ENCODE results near the gene SRM. TPM values are rescaled to one million over a fixed set of nuclear protein-coding genes. Genes with fewer than 3 reads are reported as not detected.
"Not testable (repeated sequence)": the region's sequence is repeated elsewhere in the genome, so short reads cannot be mapped to it uniquely, and the experiment has no call there.

The SRM gene
- 10 to 100 TPM; 21.7 to 79.8 (median 40.6) TPM for total RNA-seq

DNA sequence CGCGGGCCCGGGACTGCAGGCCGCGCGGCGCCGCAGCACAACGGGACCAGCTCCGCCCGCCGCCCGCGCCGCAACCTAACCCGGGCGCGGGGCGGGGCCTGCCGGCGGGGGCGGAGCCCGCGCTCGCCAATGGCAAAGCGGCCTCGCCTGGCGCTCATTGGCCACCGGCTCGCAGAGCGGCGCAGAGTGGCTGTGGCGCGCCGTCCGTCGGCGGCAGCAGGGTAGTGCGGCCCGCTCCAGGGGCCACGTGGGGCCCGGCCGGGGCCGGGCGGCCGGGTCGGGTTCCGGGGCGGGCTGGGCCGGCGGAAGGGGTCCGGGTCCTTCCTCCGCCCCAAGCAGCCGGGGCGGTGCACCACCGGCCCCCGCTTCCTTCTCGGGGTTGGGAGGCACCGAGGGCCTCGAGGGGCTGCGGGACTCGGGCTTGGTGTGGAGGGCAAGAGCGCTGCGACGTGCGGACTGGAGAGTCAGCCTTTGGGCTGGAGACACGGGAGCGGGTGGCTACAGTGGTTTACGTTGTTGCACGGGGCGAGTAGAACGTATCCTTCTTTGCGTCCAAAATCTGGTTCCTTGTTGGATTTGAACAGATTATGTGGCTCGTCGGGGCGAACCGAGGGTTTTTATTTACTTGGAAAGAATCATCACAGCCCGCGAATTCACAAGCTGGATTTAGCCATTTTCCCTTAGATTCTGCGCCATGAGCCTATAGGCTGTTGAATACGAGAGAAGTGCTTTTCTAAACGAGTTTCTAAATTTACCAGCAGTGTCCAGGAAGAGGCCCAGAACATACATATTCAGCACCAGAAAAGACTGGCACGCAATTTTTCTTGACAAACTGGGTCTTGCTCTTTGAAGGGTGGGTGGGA, at the start of gene SRM:
TSS of gene SRM (minus strand) at position 51 of the 863 bp plus-strand sequence. CDS start 75 bp downstream, outside the sequence.
- Histone ChIP-seq H3K9me3 (no peaks in the 10 kb centered on the region), H3K4me3 (peak within 1 kb of the TSS; percentile 70 to 99 (median 88)), H3K27ac (peak within 1 kb of the TSS; percentile 71 to 85 (median 81)), H3K27me3 (no peaks in the 10 kb centered on the region), H3K4me1 (peaks cover 12 to 38% (median 16%) of the 10 kb centered on the region in 3 donors), H3K36me3 (peaks cover 9 to 56% (median 17%) of the 10 kb centered on the region in 3 donors)
- TF ChIP-seq, protein P1, sequence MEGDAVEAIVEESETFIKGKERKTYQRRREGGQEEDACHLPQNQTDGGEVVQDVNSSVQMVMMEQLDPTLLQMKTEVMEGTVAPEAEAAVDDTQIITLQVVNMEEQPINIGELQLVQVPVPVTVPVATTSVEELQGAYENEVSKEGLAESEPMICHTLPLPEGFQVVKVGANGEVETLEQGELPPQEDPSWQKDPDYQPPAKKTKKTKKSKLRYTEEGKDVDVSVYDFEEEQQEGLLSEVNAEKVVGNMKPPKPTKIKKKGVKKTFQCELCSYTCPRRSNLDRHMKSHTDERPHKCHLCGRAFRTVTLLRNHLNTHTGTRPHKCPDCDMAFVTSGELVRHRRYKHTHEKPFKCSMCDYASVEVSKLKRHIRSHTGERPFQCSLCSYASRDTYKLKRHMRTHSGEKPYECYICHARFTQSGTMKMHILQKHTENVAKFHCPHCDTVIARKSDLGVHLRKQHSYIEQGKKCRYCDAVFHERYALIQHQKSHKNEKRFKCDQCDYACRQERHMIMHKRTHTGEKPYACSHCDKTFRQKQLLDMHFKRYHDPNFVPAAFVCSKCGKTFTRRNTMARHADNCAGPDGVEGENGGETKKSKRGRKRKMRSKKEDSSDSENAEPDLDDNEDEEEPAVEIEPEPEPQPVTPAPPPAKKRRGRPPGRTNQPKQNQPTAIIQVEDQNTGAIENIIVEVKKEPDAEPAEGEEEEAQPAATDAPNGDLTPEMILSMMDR (IDR thresholded peaks at IDR 0.05): peak; percentile 18 to 81 (median 68)
- TF ChIP-seq POLR2A (IDR thresholded peaks at IDR 0.05): peak in 2 of 4 donors; percentile 66 to 77
- intact Hi-C loops (cut with DNase I): no loop called here
- DNase-seq: peak; percentile 27
- WGBS, 2 donors: 0% methylated on average over 13 to 20 of the region's 83 CpGs

DNA sequence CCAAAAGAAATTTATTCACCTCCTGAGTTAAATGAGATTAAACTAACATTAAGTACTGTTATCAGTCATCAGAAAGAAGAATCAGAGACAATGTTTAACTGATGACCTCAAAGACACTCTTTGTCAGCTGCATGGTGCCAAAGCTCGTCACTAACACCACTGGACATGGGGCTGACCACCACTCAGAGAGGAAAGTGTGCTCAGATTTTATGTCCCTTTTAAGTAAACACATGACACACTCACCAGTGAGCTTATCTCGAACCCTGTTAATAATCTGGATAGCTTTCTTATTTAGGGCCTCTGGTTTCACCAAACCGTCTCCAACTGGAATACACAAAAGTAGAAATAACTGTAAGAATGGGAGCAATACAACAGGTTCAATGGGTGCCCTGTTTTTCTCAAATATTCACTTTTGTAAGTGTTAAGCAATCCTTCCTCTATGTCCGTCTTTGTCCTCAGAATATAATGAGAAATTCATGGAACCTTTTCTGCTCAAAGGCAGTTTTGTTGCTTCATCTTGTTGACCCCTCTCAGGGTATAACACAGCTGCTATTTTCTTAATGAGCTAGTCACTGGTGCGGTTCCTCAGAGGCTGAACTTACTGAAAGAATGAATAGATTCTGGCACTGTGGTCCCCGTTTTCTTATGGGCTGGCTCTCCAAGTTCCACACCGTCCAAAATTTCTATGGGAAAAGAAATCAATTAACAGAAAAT, 49.4 kb upstream of the SRM start:
- Histone ChIP-seq H3K27me3 (no peaks in the 10 kb centered on the region), H3K36me3 (peaks cover 15 to 94% (median 45%) of the 10 kb centered on the region in 3 donors), H3K27ac (no peak overlapping the region), H3K4me3 (no peak overlapping the region), H3K4me1 (no peaks in the 10 kb centered on the region), H3K9me3 (no peaks in the 10 kb centered on the region)
- intact Hi-C loops (cut with DNase I): no loop called here
- TF ChIP-seq POLR2A (IDR thresholded peaks at IDR 0.05): no peak
- TF ChIP-seq, protein P1 (IDR thresholded peaks at IDR 0.05): no peak
- no peak for DNase-seq
- WGBS, 2 donors: 82 to 85% methylated on average over 7 of the region's 7 CpGs

DNA sequence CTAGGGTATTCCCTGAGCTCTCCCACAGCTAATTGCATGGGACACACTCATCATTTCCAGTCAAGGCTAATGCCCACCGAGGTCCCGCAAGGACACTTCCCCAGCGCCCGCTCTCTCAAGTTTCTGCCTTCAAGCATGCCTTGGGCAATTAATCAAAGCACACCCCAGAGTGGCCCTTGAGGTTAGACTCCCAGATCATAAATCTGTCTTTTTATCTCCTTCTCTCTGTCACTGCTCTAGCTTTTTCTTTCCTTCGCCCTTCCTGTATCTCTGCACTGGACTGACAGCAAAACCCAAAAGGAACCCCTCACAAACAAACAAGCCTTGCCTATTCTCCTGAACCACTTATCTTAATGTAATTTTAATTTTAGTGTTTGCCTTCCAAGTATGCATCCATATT, 47.8 kb upstream of the SRM start:
- H3K36me3 ChIP-seq: peaks cover 8 to 78% (median 30%) of the 10 kb centered on the region in 3 donors

DNA sequence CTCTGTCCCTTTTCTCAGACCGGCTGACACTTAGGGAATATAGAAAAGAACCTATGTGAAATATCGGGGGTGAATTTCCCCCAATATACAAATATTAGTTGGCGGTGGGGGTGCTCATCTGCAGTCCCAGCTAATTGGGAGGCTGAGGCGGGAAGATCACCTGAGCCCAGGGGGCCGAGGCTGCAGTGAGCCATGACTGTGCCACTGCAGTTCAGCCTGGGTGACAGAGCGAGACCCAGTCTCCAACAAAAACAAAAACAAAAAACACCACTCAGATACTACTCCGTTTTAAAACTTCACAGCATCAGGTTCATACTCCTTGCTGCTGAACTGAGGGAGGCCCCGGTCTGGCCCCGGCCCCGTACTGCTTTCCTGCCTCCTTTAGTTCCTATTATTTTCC, 45.8 kb upstream of the SRM start:
- intact Hi-C loops (cut with DNase I): no loop called here
- no peaks in the 10 kb centered on the region for H3K27me3 ChIP-seq
- H3K4me1 ChIP-seq: no peaks in the 10 kb centered on the region
- no peaks in the 10 kb centered on the region for H3K9me3 ChIP-seq
- 91% methylated on average over 10 of the region's 10 CpGs for WGBS, 2 donors
- H3K27ac ChIP-seq: no peak overlapping the region
- H3K4me3 ChIP-seq: no peak overlapping the region
- no peak for DNase-seq
- TF ChIP-seq POLR2A (IDR thresholded peaks at IDR 0.05): no peak
- TF ChIP-seq, protein P1 (IDR thresholded peaks at IDR 0.05): no peak
- peaks cover 8 to 58% (median 17%) of the 10 kb centered on the region in 3 donors for H3K36me3 ChIP-seq

More for the DNA sequence above, 47.8 kb upstream of the SRM start:
- Histone ChIP-seq H3K27ac (no peak overlapping the region), H3K4me1 (no peaks in the 10 kb centered on the region), H3K9me3 (no peaks in the 10 kb centered on the region), H3K4me3 (no peak overlapping the region), H3K27me3 (no peaks in the 10 kb centered on the region)
- no peak for TF ChIP-seq POLR2A (IDR thresholded peaks at IDR 0.05)
- TF ChIP-seq, protein P1 (IDR thresholded peaks at IDR 0.05): no peak
- DNase-seq: no peak
- WGBS, 2 donors: 65 to 95% methylated on average over 5 of the region's 5 CpGs
- intact Hi-C loops (cut with DNase I): no loop called here

DNA sequence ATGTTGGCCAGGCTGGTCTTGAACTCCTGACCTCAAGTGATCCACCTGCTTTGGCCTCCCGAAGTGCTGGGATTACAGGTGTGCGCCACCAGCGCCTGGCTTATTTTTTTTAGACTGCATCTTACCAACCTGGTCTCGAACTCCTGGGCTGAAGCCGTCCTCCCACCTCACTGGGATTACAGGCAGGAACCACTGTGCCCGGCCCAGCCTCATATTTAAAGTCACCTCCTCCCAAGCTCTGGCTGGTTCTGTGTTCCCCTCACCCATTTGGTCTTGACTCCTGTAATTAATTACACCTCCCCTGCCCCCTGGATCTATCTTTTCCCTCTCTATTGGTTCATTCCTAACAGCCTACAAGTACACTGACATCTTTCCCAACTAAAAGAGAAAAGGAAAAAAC, 41.5 kb upstream of the SRM start:
- Histone ChIP-seq H3K4me1 (peaks cover 7 to 25% (median 10%) of the 10 kb centered on the region in 3 donors), H3K27me3 (no peaks in the 10 kb centered on the region), H3K36me3 (peaks cover under 1 to 31% (median 18%) of the 10 kb centered on the region in 3 donors), H3K4me3 (no peak overlapping the region), H3K9me3 (no peaks in the 10 kb centered on the region), H3K27ac (no peak overlapping the region)
- no peak for DNase-seq
- TF ChIP-seq, protein P1 (IDR thresholded peaks at IDR 0.05): no peak
- no peak for TF ChIP-seq POLR2A (IDR thresholded peaks at IDR 0.05)
- intact Hi-C loops (cut with DNase I): no loop called here
- 84 to 86% methylated on average over 6 of the region's 6 CpGs for whole genome bisulfite sequencing, 2 donors

DNA sequence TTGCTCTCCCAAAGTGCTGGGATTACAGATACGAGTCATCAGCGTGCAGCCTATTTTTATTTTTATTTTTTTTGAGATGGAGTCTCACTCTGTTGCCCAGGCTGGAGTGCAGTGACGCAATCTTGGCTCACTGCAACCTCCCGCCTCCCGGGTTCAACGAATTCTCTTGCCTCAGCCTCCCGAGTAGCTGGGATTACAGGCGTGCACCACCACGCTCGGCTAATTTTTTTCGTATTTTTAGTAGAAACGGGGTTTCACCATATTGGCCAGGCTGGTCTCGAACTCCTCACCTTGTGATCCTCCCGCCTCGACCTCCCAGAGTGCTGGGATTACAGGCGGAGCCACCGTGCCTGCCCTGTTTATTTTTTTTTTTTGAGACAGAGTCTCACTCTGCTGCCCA, 41.0 kb upstream of the SRM start:
- H3K4me1 ChIP-seq: peaks cover 7 to 25% (median 10%) of the 10 kb centered on the region in 3 donors
- H3K27ac ChIP-seq; H3K9me3 ChIP-seq; H3K4me3 ChIP-seq; intact Hi-C loops (cut with DNase I); DNase-seq; H3K27me3 ChIP-seq: not testable (repeated sequence)
- H3K36me3 ChIP-seq: peaks cover 0 to 31% (median 19%) of the 10 kb centered on the region in 3 donors
- WGBS, 2 donors: 90 to 91% methylated on average over 15 to 17 of the region's 17 CpGs
